Measurements from ENCODE around the gene NHS.

GRCh38 chrX:17616936-17617335 lies 241.9 kb downstream of the NHS start:
- TF ChIP-seq CTCF (IDR thresholded peaks at IDR 0.05) (no peak), POLR2A (IDR thresholded peaks at IDR 0.05) (no peak)
